Measurements from ENCODE around the gene GATB.
A peak's percentile ranks its signal among the peaks of the same experiment; 100 is the strongest.

GATB gene

DNA sequence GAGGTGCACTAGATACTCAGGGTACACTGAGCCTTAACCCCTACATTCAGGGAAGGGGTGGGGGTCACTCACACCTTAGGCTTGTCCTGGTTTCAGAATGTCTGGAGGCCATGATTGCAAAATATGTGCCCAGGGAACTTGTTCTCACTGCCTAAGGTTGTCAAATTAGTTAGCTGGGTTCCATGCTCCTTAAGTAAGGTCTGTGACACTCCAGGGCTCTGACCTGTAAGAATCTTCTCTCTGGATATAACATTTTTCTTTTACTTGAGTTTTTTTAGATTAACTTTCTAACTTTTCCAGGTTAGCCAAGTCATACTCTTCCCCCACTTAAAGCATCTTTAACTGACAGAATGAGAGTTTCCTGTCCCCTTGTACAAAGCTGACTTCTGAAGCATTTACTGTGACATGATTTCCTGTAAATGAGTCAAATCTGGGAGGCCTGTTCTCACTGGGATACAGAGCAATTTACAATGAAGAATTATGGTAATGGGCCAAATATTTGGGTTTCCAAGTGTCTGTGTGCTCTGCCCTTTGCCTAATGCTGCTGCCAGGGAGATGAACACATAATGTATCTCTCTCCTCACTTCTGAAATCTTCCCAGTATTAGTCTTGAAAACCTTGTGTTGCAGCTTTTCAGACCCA lies 101.7 kb downstream of the GATB start:
- H3K36me3 Mint-ChIP-seq (ENCODE audit: low read depth), result no peaks in the 10 kb centered on the region
- H3K4me1 Mint-ChIP-seq (ENCODE audit: low read depth), result peaks cover 9% of the 10 kb centered on the region
- H3K27ac Mint-ChIP-seq, result peak overlapping the region; percentile 59
- no peaks in the 10 kb centered on the region for H3K27me3 Mint-ChIP-seq
- no peaks in the 10 kb centered on the region for H3K9me3 Mint-ChIP-seq
- no peak overlapping the region for H3K4me3 Mint-ChIP-seq

DNA sequence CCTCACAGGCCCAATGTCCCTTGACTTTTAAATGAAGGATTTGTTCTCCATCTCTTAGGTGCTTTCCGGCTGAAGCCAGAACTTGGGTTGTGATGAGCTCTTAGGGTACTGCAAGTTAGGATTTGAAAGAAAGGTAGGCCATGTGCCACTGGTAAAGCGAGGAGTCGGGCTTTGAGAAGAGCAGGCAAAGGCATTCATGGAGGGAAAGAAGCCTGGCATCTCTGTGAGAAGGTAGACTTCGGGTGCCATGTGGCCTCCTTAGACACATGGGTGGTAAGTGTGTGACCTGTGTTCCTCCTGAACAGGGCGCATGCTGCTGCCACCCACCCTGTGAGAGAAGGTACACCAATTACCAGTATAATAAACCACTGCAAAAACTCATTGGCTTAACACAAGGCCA lies 102.9 kb downstream of the GATB start:
- Mint-ChIP-seq H3K27ac (no peak overlapping the region), H3K27me3 (no peaks in the 10 kb centered on the region), H3K9me3 (no peaks in the 10 kb centered on the region), H3K4me1 (ENCODE audit: low read depth) (peaks cover 9% of the 10 kb centered on the region), H3K4me3 (no peak overlapping the region), H3K36me3 (ENCODE audit: low read depth) (no peaks in the 10 kb centered on the region)

DNA sequence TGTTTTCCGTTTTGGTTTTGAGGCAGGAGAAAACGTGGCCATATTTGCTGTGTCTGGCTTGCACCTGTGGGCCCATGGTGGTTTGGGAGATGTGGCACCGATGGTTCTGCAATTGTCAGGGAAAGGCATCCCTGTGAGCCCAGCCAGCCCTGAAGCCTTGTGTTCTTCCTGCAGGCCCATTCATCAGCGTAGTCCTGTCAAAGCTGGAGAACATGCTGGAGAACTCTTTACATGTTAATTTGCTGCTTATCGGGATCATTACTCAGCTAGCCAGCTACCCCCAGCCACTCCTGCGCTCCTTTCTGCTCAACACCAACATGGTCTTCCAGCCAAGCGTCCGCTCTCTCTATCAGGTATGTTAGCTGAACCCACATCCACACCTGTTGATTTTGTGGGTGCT lies 104.7 kb downstream of the GATB start:
- Mint-ChIP-seq H3K36me3 (ENCODE audit: low read depth) (no peaks in the 10 kb centered on the region), H3K27me3 (no peaks in the 10 kb centered on the region), H3K4me3 (no peak overlapping the region), H3K9me3 (no peaks in the 10 kb centered on the region), H3K4me1 (ENCODE audit: low read depth) (peaks cover 9% of the 10 kb centered on the region), H3K27ac (no peak overlapping the region)

DNA sequence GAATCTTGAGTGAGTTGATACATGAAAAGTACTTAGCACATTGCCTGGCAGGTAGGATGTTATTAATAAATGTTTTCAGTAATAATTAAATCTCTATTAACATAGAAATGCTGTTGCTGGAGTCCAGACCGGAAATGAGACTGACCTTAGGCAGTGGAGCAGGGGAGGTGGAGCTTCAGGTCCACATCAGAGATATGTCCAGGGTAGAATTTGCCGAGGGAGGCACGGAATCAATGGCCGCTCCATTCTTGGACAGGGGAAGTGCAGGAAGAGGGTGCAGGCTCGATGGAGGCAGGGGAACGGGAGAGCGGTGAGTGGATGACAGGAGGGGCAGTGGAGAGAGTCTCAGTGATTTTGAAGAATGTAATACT lies 107.3 kb downstream of the GATB start:
- H3K27ac Mint-ChIP-seq, result no peak overlapping the region

DNA sequence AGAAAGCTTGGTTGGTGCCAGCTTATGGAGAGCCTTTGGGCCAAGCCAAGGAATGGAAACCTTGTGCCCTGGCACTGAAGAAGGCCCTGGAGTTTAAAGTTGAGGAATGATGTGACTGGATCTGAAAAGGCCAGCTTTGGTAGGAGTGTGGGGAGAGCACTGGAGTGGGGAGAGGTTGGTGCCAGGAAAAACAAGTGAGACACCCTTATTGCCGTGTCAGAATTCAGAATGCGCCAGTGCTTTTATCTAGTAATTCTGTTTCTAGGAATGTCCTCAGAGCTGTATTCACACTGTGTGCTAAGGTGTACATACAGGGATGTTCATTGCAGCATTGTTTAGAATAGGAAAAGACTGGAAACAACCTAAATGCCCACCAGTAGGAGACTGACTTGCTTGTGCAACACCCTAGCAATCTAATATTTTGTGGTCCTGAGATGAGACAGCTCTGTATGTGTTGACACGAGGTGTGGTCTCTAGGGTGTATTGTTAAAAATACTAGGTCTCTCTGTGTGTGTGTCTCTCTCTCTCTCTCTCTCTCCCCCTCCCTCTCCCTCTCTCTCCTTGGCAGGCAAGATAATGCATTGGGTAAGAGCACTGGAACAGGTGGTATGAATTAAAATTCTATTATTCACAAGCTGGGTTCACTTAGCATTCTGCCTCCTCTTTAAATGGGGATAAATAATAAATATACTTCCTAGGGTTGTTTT lies 107.8 kb downstream of the GATB start:
- Mint-ChIP-seq H3K9me3 (no peaks in the 10 kb centered on the region), H3K4me1 (ENCODE audit: low read depth) (no peaks in the 10 kb centered on the region), H3K36me3 (ENCODE audit: low read depth) (no peaks in the 10 kb centered on the region), H3K27ac (no peak overlapping the region), H3K4me3 (no peak overlapping the region), H3K27me3 (no peaks in the 10 kb centered on the region)

More for the DNA sequence above, 107.3 kb downstream of the GATB start:
- H3K27me3 Mint-ChIP-seq, result no peaks in the 10 kb centered on the region
- no peak overlapping the region for H3K4me3 Mint-ChIP-seq
- H3K9me3 Mint-ChIP-seq, result no peaks in the 10 kb centered on the region
- H3K36me3 Mint-ChIP-seq (ENCODE audit: low read depth), result no peaks in the 10 kb centered on the region
- no peaks in the 10 kb centered on the region for H3K4me1 Mint-ChIP-seq (ENCODE audit: low read depth)

DNA sequence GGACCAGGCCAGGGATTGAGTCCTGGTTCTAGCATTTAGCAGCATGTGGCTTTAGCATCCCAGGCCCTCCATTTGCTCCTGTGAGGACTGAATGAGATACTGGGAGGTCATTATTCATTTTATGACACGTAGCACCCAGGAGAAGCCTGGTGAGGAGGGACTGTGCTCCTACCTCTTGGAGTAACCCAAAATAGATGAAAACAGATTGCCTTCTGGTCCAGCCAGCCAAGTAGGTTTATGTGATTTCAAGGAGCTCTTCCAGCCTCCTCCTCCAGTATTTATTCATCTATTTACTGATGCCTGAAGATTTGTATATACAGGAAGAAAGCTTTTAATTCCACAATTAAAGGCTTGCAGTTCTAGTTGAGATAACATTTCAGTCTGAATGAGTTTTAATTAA lies 109.3 kb downstream of the GATB start:
- Mint-ChIP-seq H3K4me1 (ENCODE audit: low read depth) (no peaks in the 10 kb centered on the region), H3K27ac (no peak overlapping the region), H3K4me3 (no peak overlapping the region), H3K9me3 (no peaks in the 10 kb centered on the region), H3K36me3 (ENCODE audit: low read depth) (no peaks in the 10 kb centered on the region), H3K27me3 (no peaks in the 10 kb centered on the region)

DNA sequence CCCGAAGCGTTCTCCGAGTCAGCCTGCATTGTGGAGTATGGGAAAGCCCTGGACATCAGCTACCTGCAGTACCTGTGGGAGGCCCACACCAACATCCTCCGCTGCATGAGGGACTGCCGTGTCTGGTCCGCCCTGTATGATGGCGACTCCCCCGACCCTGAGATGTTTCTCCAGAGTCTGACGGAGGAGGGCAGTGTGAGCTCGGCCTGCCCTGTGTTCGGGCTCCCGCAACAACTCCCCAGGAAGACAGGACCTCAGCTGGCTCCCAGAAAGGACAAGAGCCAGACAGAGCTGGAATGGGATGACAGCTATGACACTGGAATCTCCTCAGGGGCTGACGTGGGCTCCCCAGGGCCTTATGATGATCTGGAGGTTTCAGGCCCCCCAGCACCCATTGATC lies 111.3 kb downstream of the GATB start:
- H3K27me3 Mint-ChIP-seq, result no peaks in the 10 kb centered on the region

DNA sequence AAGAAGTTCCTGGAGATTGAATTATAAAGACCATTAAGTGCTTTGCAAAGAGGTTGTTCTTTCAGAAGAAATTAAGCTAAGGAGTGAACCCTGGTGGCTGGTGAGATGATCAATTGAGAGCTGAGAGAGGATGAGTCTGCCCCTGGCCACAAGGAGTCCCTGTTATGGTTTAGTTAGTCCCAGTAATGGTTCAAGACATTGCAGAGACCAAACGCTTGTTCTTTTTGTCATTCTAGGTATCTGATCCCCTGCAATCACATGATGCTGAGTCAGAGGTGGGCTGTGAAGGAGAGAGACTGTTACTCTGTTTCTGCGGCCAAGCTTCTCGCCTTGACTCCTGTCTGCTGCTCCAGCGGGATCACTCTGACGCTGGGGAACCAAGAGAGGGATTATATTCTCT lies 114.5 kb downstream of the GATB start:
- no peak overlapping the region for H3K27ac Mint-ChIP-seq
- H3K4me3 Mint-ChIP-seq, result no peak overlapping the region
- H3K36me3 Mint-ChIP-seq (ENCODE audit: low read depth), result no peaks in the 10 kb centered on the region
- no peaks in the 10 kb centered on the region for H3K4me1 Mint-ChIP-seq (ENCODE audit: low read depth)
- no peaks in the 10 kb centered on the region for H3K27me3 Mint-ChIP-seq
- no peaks in the 10 kb centered on the region for H3K9me3 Mint-ChIP-seq

More for the DNA sequence above, 111.3 kb downstream of the GATB start:
- no peak overlapping the region for H3K27ac Mint-ChIP-seq
- no peaks in the 10 kb centered on the region for H3K36me3 Mint-ChIP-seq (ENCODE audit: low read depth)
- H3K9me3 Mint-ChIP-seq, result no peaks in the 10 kb centered on the region
- no peak overlapping the region for H3K4me3 Mint-ChIP-seq
- no peaks in the 10 kb centered on the region for H3K4me1 Mint-ChIP-seq (ENCODE audit: low read depth)

DNA sequence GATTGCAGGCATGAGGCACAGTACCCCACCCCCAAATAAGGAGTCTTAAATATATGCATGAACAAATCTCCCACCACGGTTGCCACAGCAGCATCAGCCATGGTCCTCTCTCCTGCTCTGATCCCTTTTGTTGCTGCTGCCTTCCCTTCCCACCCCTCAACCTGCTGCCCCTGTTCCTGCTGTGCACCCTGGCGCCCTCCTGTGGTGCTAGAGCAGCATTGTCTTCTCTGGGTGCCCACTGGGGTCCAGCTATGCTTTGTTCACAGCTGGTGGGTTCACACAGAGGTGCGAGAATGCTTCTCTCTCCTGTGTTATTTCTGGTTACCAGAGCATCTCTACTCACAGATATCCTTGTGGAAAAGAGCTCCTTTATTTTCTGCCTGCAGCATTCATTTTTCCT lies 116.2 kb downstream of the GATB start:
- H3K36me3 Mint-ChIP-seq (ENCODE audit: low read depth), result no peaks in the 10 kb centered on the region
- no peaks in the 10 kb centered on the region for H3K27me3 Mint-ChIP-seq
- H3K4me3 Mint-ChIP-seq, result no peak overlapping the region
- no peak overlapping the region for H3K27ac Mint-ChIP-seq
- H3K9me3 Mint-ChIP-seq, result no peaks in the 10 kb centered on the region
- H3K4me1 Mint-ChIP-seq (ENCODE audit: low read depth), result no peaks in the 10 kb centered on the region

DNA sequence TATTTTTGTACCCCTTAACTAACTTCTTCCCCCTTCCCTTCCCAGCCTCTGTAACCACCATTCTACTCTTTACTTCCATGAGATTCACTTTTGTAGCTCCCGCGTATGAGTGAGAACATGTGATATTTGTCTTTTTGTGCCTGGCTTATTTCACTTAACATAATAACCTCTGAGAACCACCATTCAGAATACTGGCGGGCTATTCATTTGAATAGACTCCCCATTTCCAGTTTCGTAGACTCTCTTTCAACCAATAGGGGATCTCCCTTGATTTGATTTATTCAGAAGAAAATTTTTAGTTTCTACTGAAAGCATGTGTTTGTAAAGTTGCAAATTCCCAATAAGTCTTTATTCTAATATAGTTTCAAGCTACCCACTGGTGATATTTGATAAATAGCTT lies 117.2 kb downstream of the GATB start:
- H3K27ac Mint-ChIP-seq, result no peak overlapping the region
- no peak overlapping the region for H3K4me3 Mint-ChIP-seq
- H3K9me3 Mint-ChIP-seq, result no peaks in the 10 kb centered on the region
- no peaks in the 10 kb centered on the region for H3K27me3 Mint-ChIP-seq
- H3K4me1 Mint-ChIP-seq (ENCODE audit: low read depth), result no peaks in the 10 kb centered on the region
- no peaks in the 10 kb centered on the region for H3K36me3 Mint-ChIP-seq (ENCODE audit: low read depth)

DNA sequence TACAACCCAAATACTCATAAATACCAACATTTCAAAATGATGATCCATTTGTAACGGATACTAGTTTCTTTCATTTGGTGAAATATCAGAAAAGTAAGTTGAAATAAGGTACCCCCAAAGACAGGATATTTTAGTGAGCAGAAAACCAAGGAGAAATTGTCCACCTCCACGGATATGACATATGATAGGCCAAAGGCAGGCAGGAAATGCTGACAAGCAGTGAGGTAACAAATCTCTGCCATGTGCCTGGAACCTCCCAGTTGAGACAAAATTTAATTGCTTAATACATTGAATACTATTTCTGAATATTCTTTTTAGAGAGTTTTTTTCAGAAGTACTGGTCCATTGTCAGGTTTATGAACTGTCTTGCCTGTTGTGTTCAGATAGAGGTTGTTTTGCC lies 118.8 kb downstream of the GATB start:
- no peaks in the 10 kb centered on the region for H3K9me3 Mint-ChIP-seq
- H3K4me1 Mint-ChIP-seq (ENCODE audit: low read depth), result no peaks in the 10 kb centered on the region
- no peaks in the 10 kb centered on the region for H3K27me3 Mint-ChIP-seq
- H3K4me3 Mint-ChIP-seq, result no peak overlapping the region
- no peak overlapping the region for H3K27ac Mint-ChIP-seq
- no peaks in the 10 kb centered on the region for H3K36me3 Mint-ChIP-seq (ENCODE audit: low read depth)

DNA sequence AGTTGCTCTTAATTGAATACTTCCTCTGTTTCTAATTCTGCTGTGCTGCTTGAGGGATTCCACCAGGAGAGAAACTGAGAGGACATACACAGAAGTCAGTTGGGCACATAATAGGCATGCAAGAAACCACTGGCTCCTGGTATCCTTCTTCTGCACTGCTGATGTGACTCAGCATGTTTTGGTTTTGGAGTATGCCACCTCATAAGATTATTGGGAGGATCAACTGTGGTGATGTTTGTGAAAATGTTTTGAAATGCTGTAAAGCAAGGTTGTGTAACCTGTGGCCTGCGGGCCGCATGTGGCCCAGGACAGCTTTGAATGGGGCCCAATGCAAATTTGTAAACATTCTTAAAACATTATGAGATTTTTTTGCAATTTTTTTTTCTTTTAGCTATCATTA lies 119.6 kb downstream of the GATB start:
- Mint-ChIP-seq H3K9me3 (no peaks in the 10 kb centered on the region), H3K4me3 (no peak overlapping the region), H3K27ac (no peak overlapping the region), H3K27me3 (peaks cover 4% of the 10 kb centered on the region), H3K36me3 (ENCODE audit: low read depth) (no peaks in the 10 kb centered on the region), H3K4me1 (ENCODE audit: low read depth) (no peaks in the 10 kb centered on the region)

DNA sequence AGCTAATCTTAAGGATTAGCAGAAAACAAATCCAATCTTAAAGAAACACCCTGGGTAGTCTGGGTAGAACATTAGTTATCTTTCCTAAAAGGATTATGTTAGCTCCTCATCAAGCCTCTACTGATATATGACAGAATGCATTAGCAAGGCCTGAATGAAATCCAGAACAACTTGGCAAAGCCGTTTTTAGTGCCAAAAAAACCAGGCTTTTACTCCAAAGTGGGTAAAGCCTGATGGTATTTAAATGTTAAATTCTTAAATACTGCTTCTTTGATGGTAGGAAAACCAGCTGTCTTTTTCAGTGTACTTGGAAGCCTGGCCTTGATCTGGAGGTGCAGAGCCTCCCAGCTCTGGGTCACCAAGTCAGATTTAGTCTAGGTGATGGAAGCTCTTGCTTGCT lies 120.4 kb downstream of the GATB start:
- Mint-ChIP-seq H3K4me3 (no peak overlapping the region), H3K36me3 (ENCODE audit: low read depth) (no peaks in the 10 kb centered on the region), H3K4me1 (ENCODE audit: low read depth) (no peaks in the 10 kb centered on the region), H3K27ac (no peak overlapping the region), H3K9me3 (no peaks in the 10 kb centered on the region), H3K27me3 (peaks cover 4% of the 10 kb centered on the region)

DNA sequence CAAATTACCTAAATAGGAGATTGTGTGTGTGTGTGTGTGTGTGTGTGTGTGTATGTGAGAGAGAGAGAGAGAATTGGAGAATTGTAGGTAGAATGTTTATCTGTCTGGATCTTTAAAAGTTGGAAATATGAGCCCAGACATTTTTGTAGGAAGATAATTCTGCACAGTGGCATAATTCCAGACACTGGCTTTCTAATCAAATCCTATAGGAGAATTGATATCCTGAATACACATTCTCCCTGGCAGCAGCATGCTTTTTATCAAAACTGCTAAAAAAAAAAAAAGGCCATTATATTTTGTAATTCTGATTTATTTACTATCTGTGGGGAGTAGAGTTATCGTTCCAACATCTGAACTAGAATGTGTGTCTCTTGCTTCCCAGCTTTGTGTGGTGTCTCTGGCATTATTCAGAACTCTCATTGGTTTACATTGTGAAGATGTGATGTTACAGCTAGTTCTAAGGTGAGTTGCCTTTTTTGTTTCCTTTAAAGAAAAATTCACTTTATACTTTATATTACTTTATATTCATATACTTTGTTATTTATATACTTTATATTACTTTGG lies 122.4 kb downstream of the GATB start:
- H3K36me3 Mint-ChIP-seq (ENCODE audit: low read depth), result no peaks in the 10 kb centered on the region
- no peak overlapping the region for H3K4me3 Mint-ChIP-seq
- H3K9me3 Mint-ChIP-seq, result no peaks in the 10 kb centered on the region
- H3K4me1 Mint-ChIP-seq (ENCODE audit: low read depth), result no peaks in the 10 kb centered on the region
- H3K27ac Mint-ChIP-seq, result no peak overlapping the region
- H3K27me3 Mint-ChIP-seq, result peaks cover 4% of the 10 kb centered on the region

DNA sequence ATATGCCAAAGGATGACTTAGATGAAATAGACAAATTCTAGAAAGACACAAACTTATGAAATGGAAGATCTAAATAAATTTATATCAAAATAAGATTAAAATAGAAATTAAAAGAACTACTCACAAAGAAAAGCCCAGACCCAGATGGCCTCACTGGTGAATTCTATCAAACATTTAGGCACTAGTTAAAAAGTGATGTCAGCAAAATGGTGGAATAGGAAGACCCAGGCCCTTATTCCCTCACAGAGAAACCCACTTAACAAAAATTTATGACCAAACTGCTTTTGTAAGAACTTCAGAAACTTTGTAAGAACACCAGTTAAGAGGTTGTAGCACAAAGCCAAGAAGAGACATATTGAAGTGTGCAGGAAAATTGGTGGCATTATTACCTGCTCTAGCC lies 129.5 kb downstream of the GATB start:
- Mint-ChIP-seq H3K36me3 (ENCODE audit: low read depth) (no peaks in the 10 kb centered on the region), H3K27me3 (peaks cover 31% of the 10 kb centered on the region), H3K9me3 (no peaks in the 10 kb centered on the region), H3K27ac (no peak overlapping the region), H3K4me3 (no peak overlapping the region), H3K4me1 (ENCODE audit: low read depth) (no peaks in the 10 kb centered on the region)
